ENCODE results near the gene GPR61.

GPR61 gene

GRCh38 chr1:109557520-109557919, 17.8 kb downstream of the GPR61 start:
- H3K27me3 ChIP-seq (ENCODE audit: insufficient read depth, poor library complexity, severe bottlenecking), result no peaks in the 10 kb centered on the region
- no peak overlapping the region for H3K27ac ChIP-seq (replicated peaks)
- TF ChIP-seq GABPA (IDR thresholded peaks at IDR 0.05; ENCODE audit: low read depth) (no peak), CTCF (IDR thresholded peaks at IDR 0.05; ENCODE audit: insufficient read depth, low read length) (no peak), POLR2AphosphoS5 (IDR thresholded peaks at IDR 0.05; ENCODE audit: low read depth) (no peak), SPI1 (IDR thresholded peaks at IDR 0.05; ENCODE audit: borderline replicate concordance, low read depth) (no peak), REST (IDR thresholded peaks at IDR 0.05; ENCODE audit: insufficient replicate concordance, low read depth) (no peak)
- H3K4me3 ChIP-seq (replicated peaks; ENCODE audit: insufficient read depth, low read length), result no peak overlapping the region
- DNase-seq (ENCODE audit: low read depth in 1 of 2, low spot score in 1 of 2), result no peak

GRCh38 chr1:109559995-109560394, 20.3 kb downstream of the GPR61 start:
- Histone ChIP-seq H3K4me3 (replicated peaks; ENCODE audit: insufficient read depth, low read length) (no peak overlapping the region), H3K27me3 (ENCODE audit: insufficient read depth, poor library complexity, severe bottlenecking) (no peaks in the 10 kb centered on the region), H3K27ac (replicated peaks) (no peak overlapping the region)
- TF ChIP-seq POLR2AphosphoS5 (IDR thresholded peaks at IDR 0.05; ENCODE audit: low read depth) (no peak), REST (IDR thresholded peaks at IDR 0.05; ENCODE audit: insufficient replicate concordance, low read depth) (no peak), SPI1 (IDR thresholded peaks at IDR 0.05; ENCODE audit: borderline replicate concordance, low read depth) (no peak), GABPA (IDR thresholded peaks at IDR 0.05; ENCODE audit: low read depth) (no peak), CTCF (IDR thresholded peaks at IDR 0.05; ENCODE audit: insufficient read depth, low read length) (no peak)
- no peak for DNase-seq (ENCODE audit: low read depth in 1 of 2, low spot score in 1 of 2)

- DNase-seq (ENCODE audit: low read depth in 1 of 2, low spot score in 1 of 2), result no peak
- no peaks in the 10 kb centered on the region for H3K27me3 ChIP-seq (ENCODE audit: insufficient read depth, poor library complexity, severe bottlenecking)
- no peak overlapping the region for H3K4me3 ChIP-seq (replicated peaks; ENCODE audit: insufficient read depth, low read length)
- TF ChIP-seq GABPA (IDR thresholded peaks at IDR 0.05; ENCODE audit: low read depth) (no peak), POLR2AphosphoS5 (IDR thresholded peaks at IDR 0.05; ENCODE audit: low read depth) (no peak), SPI1 (IDR thresholded peaks at IDR 0.05; ENCODE audit: borderline replicate concordance, low read depth) (no peak), REST (IDR thresholded peaks at IDR 0.05; ENCODE audit: insufficient replicate concordance, low read depth) (no peak), CTCF (IDR thresholded peaks at IDR 0.05; ENCODE audit: insufficient read depth, low read length) (no peak)
- no peak overlapping the region for H3K27ac ChIP-seq (replicated peaks)
Measured at GRCh38 chr1:109564194-109564878, 24.7 kb downstream of the GPR61 start.

Data from HL-60 (cell line).